ENCODE measurements around the gene UGT2A2.

- TF ChIP-seq TAF1 (IDR thresholded peaks at IDR 0.05; ENCODE audit: low read depth) (no peak), TEAD4 (IDR thresholded peaks at IDR 0.05) (no peak), FOXM1 (IDR thresholded peaks at IDR 0.05; ENCODE audit: borderline replicate concordance, low read depth) (no peak), EP300 (IDR thresholded peaks at IDR 0.05; ENCODE audit: borderline replicate concordance) (no peak), YY1 (IDR thresholded peaks at IDR 0.05; ENCODE audit: low read depth) (no peak), REST (IDR thresholded peaks at IDR 0.05; ENCODE audit: low read depth) (no peak), CEBPB (IDR thresholded peaks at IDR 0.05) (no peak), NFIC (IDR thresholded peaks at IDR 0.05) (no peak), CREB1 (IDR thresholded peaks at IDR 0.05; ENCODE audit: low read depth) (no peak), RAD21 (IDR thresholded peaks at IDR 0.05; ENCODE audit: low read depth) (no peak), ZBTB7A (IDR thresholded peaks at IDR 0.05; ENCODE audit: low read depth) (no peak), MAX (IDR thresholded peaks at IDR 0.05) (no peak), USF1 (IDR thresholded peaks at IDR 0.05) (no peak)
Observed at GRCh38 chr4:69591364-69591763, 48.1 kb downstream of the UGT2A2 start.
